ENCODE data around the gene OR2F1. TPM values are rescaled to one million over a fixed set of nuclear protein-coding genes. Genes with fewer than 3 reads are reported as not detected.
"Not testable (repeated sequence)": the region's sequence is repeated elsewhere in the genome, so short reads cannot be mapped to it uniquely, and the experiment has no call there.

Gene OR2F1
- total RNA-seq, 1 donor from 2014 or later = not detected

- peaks cover 3% of the 10 kb centered on the region for H3K36me3 Mint-ChIP-seq (ENCODE audit: low read depth)
- peaks cover 5% of the 10 kb centered on the region for H3K27me3 Mint-ChIP-seq (ENCODE audit: low read depth)
- no peak for TF ChIP-seq CTCF (IDR thresholded peaks at IDR 0.05)
- DNase-seq (ENCODE audit: low spot score) = no peak
- H3K27ac Mint-ChIP-seq (ENCODE audit: unreplicated experiment) = no peak overlapping the region
- peaks cover 17% of the 10 kb centered on the region for H3K9me3 Mint-ChIP-seq (ENCODE audit: low read depth)
- no peak overlapping the region for H3K4me3 Mint-ChIP-seq (ENCODE audit: unreplicated experiment)
- H3K4me1 Mint-ChIP-seq (ENCODE audit: low read depth) = peaks cover 5% of the 10 kb centered on the region
These were observed 51.5 kb downstream of the OR2F1 start for GRCh38 chr7:144006029-144006691.

DNA sequence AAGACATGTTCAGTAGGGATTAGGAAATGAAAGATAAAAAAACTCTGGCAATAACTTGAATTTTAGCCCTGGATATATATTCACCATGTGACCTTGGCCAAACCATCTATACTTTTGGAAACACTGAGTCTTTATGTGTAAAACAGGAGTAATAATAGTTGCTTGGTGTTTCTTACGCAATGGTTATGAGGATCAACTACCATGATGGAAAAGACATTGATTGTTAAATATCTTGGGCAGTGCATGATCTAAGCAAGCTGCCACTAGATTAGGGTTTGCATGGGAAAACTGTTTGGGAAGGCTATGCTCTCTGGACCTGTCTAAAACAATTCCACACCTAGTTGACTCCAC, 52.0 kb downstream of the OR2F1 start:
- Mint-ChIP-seq H3K4me1 (ENCODE audit: low read depth) (peaks cover 2% of the 10 kb centered on the region), H3K27ac (ENCODE audit: unreplicated experiment) (no peak overlapping the region), H3K36me3 (ENCODE audit: low read depth) (peaks cover 3% of the 10 kb centered on the region), H3K9me3 (ENCODE audit: low read depth) (peaks cover 17% of the 10 kb centered on the region), H3K4me3 (ENCODE audit: unreplicated experiment) (no peak overlapping the region), H3K27me3 (ENCODE audit: low read depth) (peaks cover 5% of the 10 kb centered on the region)
- TF ChIP-seq CTCF (IDR thresholded peaks at IDR 0.05) = no peak
- no peak for DNase-seq (ENCODE audit: low spot score)

DNA sequence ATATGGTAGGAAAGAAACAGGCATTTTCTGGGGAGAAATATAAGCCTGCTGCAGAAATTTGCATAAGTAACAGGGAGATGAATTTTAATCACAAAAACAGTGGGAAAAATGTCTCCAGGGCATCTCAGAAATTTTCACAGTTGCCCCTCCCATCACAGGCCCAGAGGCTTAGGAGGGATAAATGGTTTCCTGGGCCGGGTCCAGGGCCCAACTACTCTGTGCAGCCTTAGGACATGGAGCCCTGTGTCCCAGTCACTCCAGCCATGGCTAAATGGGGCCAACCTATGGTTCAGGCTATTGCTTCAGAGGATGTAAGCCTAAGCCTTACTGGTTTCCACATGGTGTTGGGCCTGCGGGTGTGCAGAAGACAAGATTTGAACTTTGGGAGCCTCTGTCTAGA, 54.7 kb downstream of the OR2F1 start:
- Mint-ChIP-seq H3K27me3 (ENCODE audit: low read depth) (peaks cover 5% of the 10 kb centered on the region), H3K27ac (ENCODE audit: unreplicated experiment) (no peak overlapping the region), H3K4me1 (ENCODE audit: low read depth) (no peaks in the 10 kb centered on the region), H3K36me3 (ENCODE audit: low read depth) (peaks cover 3% of the 10 kb centered on the region), H3K9me3 (ENCODE audit: low read depth) (peaks cover 17% of the 10 kb centered on the region), H3K4me3 (ENCODE audit: unreplicated experiment) (no peak overlapping the region)
- TF ChIP-seq CTCF (IDR thresholded peaks at IDR 0.05) = no peak
- DNase-seq (ENCODE audit: low spot score) = no peak

GRCh38 chr7:144010061-144010460, 55.4 kb downstream of the OR2F1 start:
- H3K4me3 Mint-ChIP-seq (ENCODE audit: unreplicated experiment); DNase-seq (ENCODE audit: low spot score); H3K4me1 Mint-ChIP-seq (ENCODE audit: low read depth); H3K27me3 Mint-ChIP-seq (ENCODE audit: low read depth); H3K36me3 Mint-ChIP-seq (ENCODE audit: low read depth); H3K27ac Mint-ChIP-seq (ENCODE audit: unreplicated experiment): not testable (repeated sequence)
- peaks cover 17% of the 10 kb centered on the region for H3K9me3 Mint-ChIP-seq (ENCODE audit: low read depth)

DNA sequence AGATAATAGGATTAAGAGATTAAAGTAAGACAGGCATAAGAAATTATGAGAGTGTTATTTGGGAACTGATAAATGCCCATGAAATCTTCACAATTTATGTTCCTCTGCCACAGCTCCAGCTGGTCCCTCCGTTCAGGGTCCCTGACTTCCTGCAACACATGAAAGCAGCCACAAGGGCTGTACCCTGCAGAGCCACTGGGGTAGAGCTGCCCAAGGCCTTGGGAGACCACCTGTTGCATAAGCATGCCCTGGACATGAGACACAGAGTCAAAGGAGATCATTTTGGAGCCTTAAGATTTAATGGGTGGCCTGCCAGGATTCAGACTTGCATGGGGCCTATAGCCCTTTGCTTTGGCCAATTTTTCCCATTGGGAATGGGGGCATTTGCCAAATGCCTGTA, 56.2 kb downstream of the OR2F1 start:
- H3K27me3 Mint-ChIP-seq (ENCODE audit: low read depth); H3K36me3 Mint-ChIP-seq (ENCODE audit: low read depth): not testable (repeated sequence)

DNA sequence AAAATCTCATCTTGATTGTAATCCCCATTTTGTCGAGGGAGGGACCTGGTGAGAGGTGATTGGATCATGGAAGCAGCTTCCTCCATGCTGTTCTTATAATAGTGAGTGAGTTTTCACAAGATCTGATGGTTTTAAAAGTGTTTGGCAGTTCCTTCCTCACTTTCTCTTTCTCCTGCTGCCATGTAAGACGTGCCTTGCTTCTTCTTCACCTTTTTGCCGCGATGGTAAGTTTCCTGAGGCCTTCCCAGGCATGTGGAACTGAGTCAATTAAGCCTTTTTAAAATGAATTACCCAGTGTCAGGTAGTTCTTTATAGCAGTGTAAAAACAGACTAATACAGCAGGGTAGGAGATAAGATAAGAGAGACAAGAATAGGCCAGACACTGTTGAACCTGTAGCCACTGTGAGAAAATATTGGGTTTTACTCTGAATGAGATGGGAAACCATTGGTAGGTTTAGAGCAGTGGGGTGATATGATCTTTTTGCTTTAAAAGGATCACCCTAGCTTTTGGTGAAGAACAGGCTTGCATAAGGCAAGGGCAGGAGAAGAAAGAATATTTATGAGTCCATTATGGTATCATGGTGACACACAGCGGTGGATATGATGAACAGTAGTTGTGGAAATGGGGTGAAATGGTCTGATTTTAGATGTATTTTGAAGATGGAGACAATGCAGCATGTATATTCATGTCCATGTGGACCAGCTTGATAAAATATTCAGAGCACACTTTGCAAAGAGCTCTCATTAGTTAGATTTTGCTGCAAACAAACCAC, 57.0 kb downstream of the OR2F1 start:
- DNase-seq (ENCODE audit: low spot score) = no peak
- H3K36me3 Mint-ChIP-seq (ENCODE audit: low read depth) = peaks cover 3% of the 10 kb centered on the region
- H3K27me3 Mint-ChIP-seq (ENCODE audit: low read depth) = peaks cover 2% of the 10 kb centered on the region
- peaks cover 17% of the 10 kb centered on the region for H3K9me3 Mint-ChIP-seq (ENCODE audit: low read depth)
- H3K4me3 Mint-ChIP-seq (ENCODE audit: unreplicated experiment) = no peak overlapping the region
- H3K27ac Mint-ChIP-seq (ENCODE audit: unreplicated experiment) = no peak overlapping the region
- TF ChIP-seq CTCF (IDR thresholded peaks at IDR 0.05) = peak; percentile 77
- no peaks in the 10 kb centered on the region for H3K4me1 Mint-ChIP-seq (ENCODE audit: low read depth)

More for the DNA sequence above, 56.2 kb downstream of the OR2F1 start:
- H3K9me3 Mint-ChIP-seq (ENCODE audit: low read depth) = peaks cover 17% of the 10 kb centered on the region
- not testable (repeated sequence) for DNase-seq (ENCODE audit: low spot score); H3K4me1 Mint-ChIP-seq (ENCODE audit: low read depth); H3K4me3 Mint-ChIP-seq (ENCODE audit: unreplicated experiment); H3K27ac Mint-ChIP-seq (ENCODE audit: unreplicated experiment)

Other genes with a start within 250 kb of the OR2F1 start
- 0.17 to 0.63 TPM in 2 of 3 replicates, not detected in the other for gene CTAGE6, start 197.1 kb upstream of the OR2F1 start, total RNA-seq
- gene TCAF1, start 52.7 kb upstream of the OR2F1 start, total RNA-seq = 106 to 127 TPM (median 109 TPM) in 3 replicates
- gene OR2F2, start 19.6 kb upstream of the OR2F1 start, total RNA-seq = not detected in 3 replicates
- gene OR6B1, start 45.5 kb downstream of the OR2F1 start, total RNA-seq = not detected in 3 replicates
- not detected in 3 replicates for gene OR2A5, start 94.1 kb downstream of the OR2F1 start, total RNA-seq
- gene OR2A25, start 115.0 kb downstream of the OR2F1 start, total RNA-seq = not detected in 3 replicates
- gene OR2A12, start 131.4 kb downstream of the OR2F1 start, total RNA-seq = not detected in 3 replicates
- gene OR2A2, start 154.7 kb downstream of the OR2F1 start, total RNA-seq = not detected in 3 replicates
- gene OR2A14, start 168.3 kb downstream of the OR2F1 start, total RNA-seq = not detected in 3 replicates
- gene CTAGE4, start 228.6 kb downstream of the OR2F1 start, total RNA-seq = 0.47 TPM in 1 of 3 replicates, not detected in the others
- 0.75 to 2.7 TPM (median 2.0 TPM) in 3 replicates for gene ARHGEF35, start 241.0 kb downstream of the OR2F1 start, total RNA-seq

Data from chondrocyte (in vitro differentiated cells).